KOPT-K1 (cell line): ENCODE results near the gene SP4.
A peak's percentile ranks its signal among the peaks of the same experiment; 100 is the strongest.

Source experiments
- H3K27ac ChIP-seq: fragments of 200-600 bp; sonication (generic); 2 replicates; pipeline ENCODE4 v1.5.1; 2016; ENCODE audit warnings: antibody characterized with exemption, mild to moderate bottlenecking, low read depth, low read length; ENCODE audit not compliant: poor library complexity, severe bottlenecking
- H3K36me3 ChIP-seq: fragments of 200-600 bp; sonication (generic); 2 replicates; pipeline ENCODE4 v1.5.1; 2017; ENCODE audit warnings: antibody characterized with exemption, mild to moderate bottlenecking, low read length, moderate library complexity; ENCODE audit not compliant: insufficient read depth
- H3K9me3 ChIP-seq: fragments of 200-600 bp; sonication (generic); 2 replicates; pipeline ENCODE4 v1.5.1; 2017; ENCODE audit warnings: antibody characterized with exemption, low read length, mild to moderate bottlenecking; ENCODE audit not compliant: insufficient read depth, poor library complexity, severe bottlenecking

SP4 gene

GRCh38 chr7:21427182-21427870, 557 bp upstream of the SP4 start:
- H3K36me3 ChIP-seq: peaks cover 17% of the 10 kb centered on the region

GRCh38 chr7:21428659-21428941, 717 bp downstream of the SP4 start:
- Histone ChIP-seq H3K36me3 (peaks cover 25% of the 10 kb centered on the region), H3K27ac (peak overlapping the region; percentile 96), H3K9me3 (no peaks in the 10 kb centered on the region)

More at GRCh38 chr7:21427182-21427870, 557 bp upstream of the SP4 start:
- Histone ChIP-seq H3K9me3 (no peaks in the 10 kb centered on the region), H3K27ac (peak overlapping the region; percentile 96)

- Histone ChIP-seq H3K36me3 (peaks cover 25% of the 10 kb centered on the region), H3K27ac (peak overlapping the region; percentile 96), H3K9me3 (no peaks in the 10 kb centered on the region)
Observed at GRCh38 chr7:21429021-21429420, 1.1 kb downstream of the SP4 start.

- no peaks in the 10 kb centered on the region for H3K9me3 ChIP-seq
- H3K36me3 ChIP-seq: peaks cover 25% of the 10 kb centered on the region
- no peak overlapping the region for H3K27ac ChIP-seq
Observed at GRCh38 chr7:21429786-21430574, 2.1 kb downstream of the SP4 start.

- Histone ChIP-seq H3K27ac (no peak overlapping the region), H3K9me3 (no peaks in the 10 kb centered on the region), H3K36me3 (peaks cover 25% of the 10 kb centered on the region)
Observed at GRCh38 chr7:21430575-21430954, 2.7 kb downstream of the SP4 start.

- H3K9me3 ChIP-seq: peaks cover 15% of the 10 kb centered on the region
- H3K27ac ChIP-seq: no peak overlapping the region
- H3K36me3 ChIP-seq: peaks cover 54% of the 10 kb centered on the region
Observed at GRCh38 chr7:21443149-21443841, 15.4 kb downstream of the SP4 start.

- peaks cover 65% of the 10 kb centered on the region for H3K9me3 ChIP-seq
- no peak overlapping the region for H3K27ac ChIP-seq
- H3K36me3 ChIP-seq: peaks cover 68% of the 10 kb centered on the region
Observed at GRCh38 chr7:21448974-21449373, 21.1 kb downstream of the SP4 start.

- Histone ChIP-seq H3K36me3 (peaks cover 66% of the 10 kb centered on the region), H3K27ac (no peak overlapping the region), H3K9me3 (peaks cover 76% of the 10 kb centered on the region)
Observed at GRCh38 chr7:21450076-21450475, 22.2 kb downstream of the SP4 start.

- Histone ChIP-seq H3K36me3 (peaks cover 66% of the 10 kb centered on the region), H3K9me3 (peaks cover 85% of the 10 kb centered on the region), H3K27ac (no peak overlapping the region)
Observed at GRCh38 chr7:21450941-21451340, 23.1 kb downstream of the SP4 start.

GRCh38 chr7:21454182-21454581, 26.3 kb downstream of the SP4 start:
- Histone ChIP-seq H3K36me3 (peaks cover 62% of the 10 kb centered on the region), H3K9me3 (peaks cover 85% of the 10 kb centered on the region), H3K27ac (no peak overlapping the region)

- Histone ChIP-seq H3K27ac (no peak overlapping the region), H3K9me3 (peaks cover 86% of the 10 kb centered on the region), H3K36me3 (peaks cover 69% of the 10 kb centered on the region)
Observed at GRCh38 chr7:21454906-21455305, 27.0 kb downstream of the SP4 start.

GRCh38 chr7:21461282-21461681, 33.4 kb downstream of the SP4 start:
- Histone ChIP-seq H3K36me3 (peaks cover 32% of the 10 kb centered on the region), H3K27ac (no peak overlapping the region), H3K9me3 (peaks cover 38% of the 10 kb centered on the region)

GRCh38 chr7:21462081-21462480, 34.2 kb downstream of the SP4 start:
- peaks cover 31% of the 10 kb centered on the region for H3K9me3 ChIP-seq

GRCh38 chr7:21463524-21463923, 35.6 kb downstream of the SP4 start:
- H3K36me3 ChIP-seq: peaks cover 31% of the 10 kb centered on the region

More at GRCh38 chr7:21462081-21462480, 34.2 kb downstream of the SP4 start:
- Histone ChIP-seq H3K27ac (no peak overlapping the region), H3K36me3 (peaks cover 31% of the 10 kb centered on the region)

GRCh38 chr7:21468969-21469368, 41.1 kb downstream of the SP4 start:
- Histone ChIP-seq H3K27ac (no peak overlapping the region), H3K36me3 (peaks cover 7% of the 10 kb centered on the region; the same call in 1 of the 2 replicates), H3K9me3 (peaks cover 6% of the 10 kb centered on the region)

More at GRCh38 chr7:21463524-21463923, 35.6 kb downstream of the SP4 start:
- Histone ChIP-seq H3K9me3 (peaks cover 26% of the 10 kb centered on the region), H3K27ac (no peak overlapping the region)
